G401 (cell line): ENCODE results near the gene DNAJC3. TPM values are rescaled to one million over a fixed set of nuclear protein-coding genes. Genes with fewer than 3 reads are reported as not detected.
"Not testable (repeated sequence)": the region's sequence is repeated elsewhere in the genome, so short reads cannot be mapped to it uniquely, and the experiment has no call there.

ENCODE experiments used
- DNase-seq: peaks from one replicate; pipeline ENCODE4 v3.0.0-alpha.2; 2015; ENCODE audit warnings: low spot score
- in situ Hi-C: cut with HindIII; loops from 2 replicates; pipeline ENCODE4 v1.10.0; 2016; ENCODE audit warnings: low sequenced_read_pairs, mixed read lengths
- total RNA-seq: library from RNA; depleted of rRNA; stranded (reverse); fragments of >200 nt; shearing (Covaris generic); gene quantifications from 2 replicates; pipeline ENCODE4 v1.2.3, GENCODE V29; 2014

DNAJC3 gene
- total RNA-seq, 1 experiment from 2014 or later: 27.9 TPM

DNA sequence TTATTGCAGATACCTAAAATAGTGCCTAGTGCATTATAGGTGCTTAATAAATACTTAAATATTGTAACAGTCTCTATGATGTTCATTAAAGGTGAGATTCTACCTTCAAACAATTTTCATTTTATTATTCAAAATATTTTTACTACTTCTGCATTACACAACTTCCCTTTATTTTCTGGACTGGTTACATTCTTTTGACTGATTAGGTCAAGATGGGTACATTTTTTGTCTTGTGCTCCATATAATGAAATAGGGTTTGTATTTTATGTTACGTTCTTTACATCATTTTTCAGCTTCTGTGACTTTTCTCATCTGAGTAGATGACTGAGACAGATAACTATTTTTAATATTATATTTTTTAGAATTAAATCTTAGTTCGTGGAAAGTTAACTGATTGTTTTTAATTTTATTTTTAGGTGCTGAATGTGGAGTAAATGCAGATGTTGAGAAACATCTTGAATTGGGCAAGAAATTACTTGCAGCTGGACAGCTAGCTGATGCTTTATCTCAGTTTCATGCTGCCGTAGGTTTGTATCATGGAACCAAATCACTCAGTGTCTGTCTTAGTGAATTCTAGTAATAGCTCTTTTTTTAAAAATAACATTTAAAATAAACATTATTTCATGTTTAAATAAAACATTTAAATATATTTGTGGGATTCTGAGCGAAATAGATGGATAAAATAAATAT is 32.0 kb downstream of the DNAJC3 start:
- DNase-seq: no peak
- in situ Hi-C loops: no loop called here

DNA sequence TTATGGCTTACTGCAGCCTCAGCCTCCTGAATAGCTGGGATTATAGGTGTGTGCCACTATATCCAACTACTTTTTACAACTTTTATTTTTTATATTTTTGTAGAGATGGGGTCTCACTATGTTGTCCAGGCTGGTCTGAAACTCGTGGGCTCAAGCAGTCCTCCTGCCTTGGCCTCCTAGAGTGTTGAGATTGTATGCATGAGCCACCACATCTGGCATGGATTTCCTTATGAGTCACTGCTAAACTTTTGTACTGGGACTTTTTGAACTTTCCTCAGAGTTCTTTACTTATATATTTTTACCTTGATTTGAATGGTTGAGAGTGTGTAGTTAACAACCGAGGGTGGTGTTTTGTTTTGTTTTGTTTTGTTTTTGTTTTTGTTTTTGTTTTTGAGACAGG is 33.4 kb downstream of the DNAJC3 start:
- in situ Hi-C loops: no loop called here
- no peak for DNase-seq

DNA sequence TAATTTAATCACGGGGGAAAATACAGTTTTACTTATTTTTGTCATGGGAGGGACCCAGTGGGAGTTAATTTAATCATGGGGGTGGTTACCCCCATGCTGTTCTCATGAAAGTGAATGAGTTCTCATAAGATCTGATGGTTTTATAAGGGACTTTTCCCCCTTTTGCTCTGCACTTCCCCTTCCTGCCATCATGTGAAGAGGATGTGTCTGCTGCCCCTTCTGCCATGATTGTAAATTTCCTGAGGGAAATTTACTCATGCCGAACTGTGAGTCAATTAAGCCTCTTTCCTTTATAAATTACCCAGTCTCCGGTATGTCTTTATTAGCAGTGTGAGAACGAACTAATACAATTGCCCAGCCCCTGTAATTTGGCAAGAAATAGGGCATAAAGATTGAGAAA is 35.9 kb downstream of the DNAJC3 start:
- in situ Hi-C loops, DNase-seq: not testable (repeated sequence)

DNA sequence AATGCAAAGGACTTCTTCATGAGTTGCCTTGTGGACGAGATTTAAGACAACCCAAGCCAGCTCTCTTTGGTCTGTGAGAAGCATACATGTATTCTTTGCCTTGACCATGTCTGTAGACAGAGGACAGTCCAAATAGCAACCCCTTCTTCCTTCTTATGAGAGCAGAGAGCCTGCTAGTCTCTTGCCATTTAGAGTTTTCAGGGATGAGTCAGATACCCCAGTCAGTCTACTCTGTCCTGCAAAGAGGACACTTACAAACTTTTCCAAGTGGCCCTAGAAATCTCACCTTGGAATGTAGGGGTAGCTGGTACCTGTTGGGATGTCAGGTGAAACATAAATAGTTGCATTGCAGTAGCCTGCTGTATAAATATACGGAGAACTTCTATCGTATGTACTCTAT is 36.7 kb downstream of the DNAJC3 start:
- in situ Hi-C loops: no loop called here
- no peak for DNase-seq

DNA sequence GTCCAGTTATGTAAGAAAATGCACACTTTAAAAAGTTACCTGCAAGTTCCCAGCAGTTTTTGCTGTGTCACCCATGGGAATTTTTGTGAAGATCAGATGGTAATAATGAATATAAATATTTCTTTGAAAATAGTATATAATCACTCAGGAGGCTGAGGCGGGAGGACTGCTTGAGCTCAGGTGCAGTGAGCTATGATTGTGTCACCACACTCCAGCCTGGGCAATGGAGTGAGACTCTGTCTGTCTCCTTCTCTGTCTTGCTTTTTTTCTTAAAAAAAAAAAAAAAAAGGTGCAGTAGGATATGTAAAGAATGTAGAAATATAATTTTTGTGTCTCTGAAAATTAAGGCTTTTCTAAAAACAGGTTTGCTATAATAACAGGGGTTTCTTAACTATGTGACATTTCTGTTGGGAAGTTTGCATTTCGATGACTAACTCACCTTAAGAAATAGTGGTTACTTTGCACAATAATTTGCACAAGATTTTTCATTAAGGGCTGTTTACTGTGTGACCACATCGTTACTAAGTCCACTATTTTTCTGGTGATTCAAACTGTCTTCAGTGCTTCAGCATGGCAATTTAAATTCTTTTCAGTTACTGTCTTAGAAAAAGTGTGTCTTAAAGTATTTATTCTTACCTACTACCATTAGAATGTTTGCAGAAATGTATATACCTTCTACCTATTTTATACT is 37.3 kb downstream of the DNAJC3 start:
- in situ Hi-C loops: no loop called here
- no peak for DNase-seq

DNA sequence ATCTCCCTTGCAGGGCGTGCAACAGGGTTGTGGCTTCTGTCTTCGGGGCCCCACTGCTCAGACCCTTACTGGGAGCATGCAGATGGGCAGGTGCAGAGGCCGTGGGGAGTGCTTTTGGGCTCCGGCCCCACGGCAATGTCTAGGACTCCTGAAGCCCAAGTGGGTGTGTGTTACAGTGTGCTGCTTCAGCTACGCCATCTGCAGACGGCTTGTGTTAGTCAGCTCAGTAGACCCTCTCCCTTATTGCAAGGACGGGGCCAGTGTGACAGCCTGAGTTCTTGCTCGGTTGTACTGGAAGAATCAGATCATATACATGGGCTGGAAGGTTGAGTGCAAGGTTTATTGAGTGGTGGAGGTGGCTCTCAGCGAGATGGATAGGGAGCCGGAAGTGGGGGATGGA is 39.3 kb downstream of the DNAJC3 start:
- no peak for DNase-seq
- in situ Hi-C loops: no loop called here

DNA sequence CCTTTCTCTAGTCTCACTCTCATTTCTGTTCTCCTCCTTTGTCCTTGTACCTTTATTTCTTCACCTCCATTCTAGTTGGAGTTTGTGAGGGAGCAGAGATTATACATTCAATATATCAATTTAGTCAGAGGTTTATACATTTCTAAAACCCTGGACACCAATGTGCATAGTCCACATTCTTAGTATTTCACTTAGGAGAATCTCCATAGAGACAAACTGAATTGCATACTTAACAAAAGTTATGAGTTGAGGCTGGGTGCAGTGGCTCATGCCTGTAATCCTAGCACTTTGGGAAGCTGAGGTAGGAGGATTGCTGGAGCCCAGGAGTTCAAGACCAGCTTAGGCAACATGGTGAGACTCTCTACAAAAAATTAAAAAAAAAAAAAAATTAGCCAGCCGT is 45.3 kb downstream of the DNAJC3 start:
- DNase-seq: no peak
- in situ Hi-C loops: no loop called here

DNA sequence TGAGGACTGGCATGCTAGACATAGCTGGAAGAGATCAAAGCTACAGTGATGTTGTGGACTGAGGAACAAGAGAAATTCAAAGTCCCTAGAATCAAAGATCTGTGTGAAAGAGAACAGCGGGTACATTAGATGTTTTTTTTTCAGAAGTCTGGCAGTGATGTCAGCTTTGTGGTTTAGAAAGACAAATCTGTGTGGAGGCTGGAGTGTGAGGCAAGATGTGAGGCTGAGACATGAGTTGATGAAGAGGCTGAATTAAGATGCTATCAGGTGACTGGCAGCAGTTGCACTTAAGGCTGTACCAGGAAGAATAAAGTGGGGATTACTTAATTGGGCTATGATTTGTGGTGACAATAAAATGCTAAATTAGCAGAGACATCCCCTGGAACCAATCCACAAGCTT is 46.5 kb downstream of the DNAJC3 start:
- in situ Hi-C loops: no loop called here
- no peak for DNase-seq

DNA sequence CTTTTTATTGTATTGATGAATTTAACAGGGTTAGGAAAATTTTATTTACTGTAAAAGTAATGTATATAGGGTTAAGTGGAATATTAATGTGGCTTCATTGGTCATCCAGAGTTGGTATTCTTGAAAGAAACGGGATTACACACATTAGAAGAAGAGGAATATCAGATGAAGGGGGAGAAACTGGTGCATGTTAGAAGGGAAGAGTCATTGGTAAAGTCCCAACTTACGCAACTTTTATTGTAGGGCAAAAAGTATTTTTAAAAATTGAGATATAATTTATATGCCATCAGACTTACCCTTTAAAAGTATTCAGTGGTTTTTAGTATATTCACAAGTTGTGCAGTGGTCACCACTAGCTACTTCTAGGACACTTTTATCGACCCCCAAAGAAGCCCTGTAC is 47.3 kb downstream of the DNAJC3 start:
- in situ Hi-C loops: no loop called here
- DNase-seq: no peak

DNA sequence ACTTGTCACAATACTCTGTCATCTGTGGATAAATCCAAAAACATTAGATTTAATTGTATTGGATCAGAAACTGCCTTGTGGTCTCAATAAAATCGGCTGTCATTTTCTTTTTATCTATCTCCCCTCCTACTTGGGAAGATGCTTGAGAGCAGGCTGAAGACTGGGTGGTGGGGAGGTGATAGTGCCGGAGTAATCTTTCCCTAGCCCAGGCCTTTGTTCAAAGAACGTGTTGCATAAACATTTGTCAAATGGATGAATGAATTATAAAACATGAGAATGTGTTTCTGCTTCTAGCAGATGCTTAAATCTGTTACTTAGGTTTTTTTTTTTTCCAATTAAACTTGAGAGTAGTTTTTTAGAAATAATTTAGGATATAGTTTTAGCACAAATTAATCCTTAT is 49.9 kb downstream of the DNAJC3 start:
- in situ Hi-C loops: no loop called here
- DNase-seq: no peak

DNA sequence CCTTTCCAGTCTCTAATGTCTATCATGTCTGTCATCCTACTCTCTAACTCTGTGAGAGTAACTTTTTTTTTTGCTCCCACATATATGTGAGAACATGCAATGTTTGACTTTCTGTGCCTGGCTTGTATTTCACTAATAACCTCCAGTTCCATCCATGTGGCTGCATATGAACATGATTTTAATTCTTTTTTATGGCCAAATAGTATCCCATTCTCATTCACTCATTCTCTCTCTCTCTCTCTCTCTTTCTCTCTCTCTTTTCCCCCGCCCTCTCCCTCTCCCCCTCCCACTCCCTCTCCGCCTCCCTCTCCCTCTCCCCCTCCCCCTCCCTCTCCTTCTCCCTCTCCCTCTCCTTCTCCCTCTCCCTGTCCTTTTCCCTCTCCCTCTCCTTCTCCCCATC is 52.0 kb downstream of the DNAJC3 start:
- in situ Hi-C loops: no loop called here

DNA sequence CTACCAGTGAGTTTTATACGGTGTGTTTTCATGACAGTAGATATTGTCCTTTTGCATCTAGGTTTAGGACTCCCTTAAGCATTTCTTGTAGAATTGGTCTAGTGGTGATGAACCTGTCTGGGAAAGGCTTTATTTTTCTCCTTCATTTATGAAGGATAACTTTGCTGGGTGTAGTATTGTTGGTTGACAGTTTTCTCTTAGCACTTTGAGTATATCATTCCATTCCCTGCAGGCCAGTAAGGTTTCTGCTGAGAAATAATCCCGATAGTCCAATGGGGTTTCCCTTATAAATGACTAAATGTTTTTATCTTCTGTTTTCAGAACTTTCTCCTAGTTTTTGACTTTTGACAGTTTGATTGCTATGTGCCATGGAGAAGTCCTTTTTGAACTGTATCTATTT is 57.2 kb downstream of the DNAJC3 start:
- in situ Hi-C loops: no loop called here
- no peak for DNase-seq

More for the DNA sequence above, 52.0 kb downstream of the DNAJC3 start:
- no peak for DNase-seq

DNA sequence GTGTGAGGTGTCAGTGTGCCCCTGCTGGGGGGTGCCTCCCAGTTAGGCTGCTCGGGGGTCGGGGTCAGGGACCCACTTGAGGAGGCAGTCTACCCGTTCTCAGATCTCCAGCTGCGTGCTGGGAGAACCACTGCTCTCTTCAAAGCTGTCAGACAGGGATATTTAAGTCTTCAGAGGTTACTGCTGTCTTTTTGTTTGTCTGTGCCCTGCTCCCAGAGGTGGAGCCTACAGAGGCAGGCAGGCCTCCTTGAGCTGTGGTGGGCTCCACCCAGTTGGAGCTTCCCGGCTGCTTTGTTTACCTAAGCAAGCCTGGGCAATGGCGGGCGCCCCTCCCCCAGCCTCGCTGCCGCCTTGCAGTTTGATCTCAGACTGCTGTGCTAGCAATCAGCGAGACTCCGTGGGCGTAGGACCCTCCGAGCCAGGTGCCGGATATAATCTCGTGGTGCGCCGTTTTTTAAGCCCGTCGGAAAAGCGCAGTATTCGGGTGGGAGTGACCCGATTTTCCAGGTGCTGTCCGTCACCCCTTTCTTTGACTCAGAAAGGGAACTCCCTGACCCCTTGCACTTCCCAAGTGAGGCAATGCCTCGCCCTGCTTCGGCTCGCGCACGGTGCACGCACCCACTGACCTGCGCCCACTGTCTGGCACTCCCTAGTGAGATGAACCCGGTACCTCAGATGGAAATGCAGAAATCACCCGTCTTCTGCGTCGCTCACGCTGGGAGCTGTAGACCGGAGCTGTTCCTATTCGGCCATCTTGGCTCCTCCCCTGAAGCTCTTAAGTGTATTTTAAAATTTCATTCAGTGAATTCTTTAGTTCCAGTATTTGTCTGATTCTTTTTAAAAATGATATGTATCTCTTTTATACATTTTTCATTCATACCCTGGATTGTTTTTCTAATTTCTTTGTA is 63.4 kb downstream of the DNAJC3 start:
- in situ Hi-C loops, DNase-seq: not testable (repeated sequence)

DNA sequence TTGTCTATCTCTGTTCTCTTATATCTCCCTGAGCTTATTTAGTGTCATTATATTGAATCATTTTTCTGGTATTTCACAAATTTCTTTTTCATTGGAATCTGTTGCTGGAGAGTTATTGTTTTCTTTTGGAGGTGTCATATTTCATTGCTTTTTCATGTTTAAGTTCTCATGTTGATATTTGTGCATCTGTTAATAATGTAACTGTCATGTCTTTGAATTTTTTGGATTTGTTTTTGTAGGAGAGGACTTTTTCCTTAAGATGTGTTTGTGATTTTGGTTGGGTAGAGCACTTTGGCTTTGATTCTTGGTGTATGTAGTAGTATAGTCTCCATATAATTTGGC is 64.0 kb downstream of the DNAJC3 start:
- in situ Hi-C loops: no loop called here
- DNase-seq: no peak

DNA sequence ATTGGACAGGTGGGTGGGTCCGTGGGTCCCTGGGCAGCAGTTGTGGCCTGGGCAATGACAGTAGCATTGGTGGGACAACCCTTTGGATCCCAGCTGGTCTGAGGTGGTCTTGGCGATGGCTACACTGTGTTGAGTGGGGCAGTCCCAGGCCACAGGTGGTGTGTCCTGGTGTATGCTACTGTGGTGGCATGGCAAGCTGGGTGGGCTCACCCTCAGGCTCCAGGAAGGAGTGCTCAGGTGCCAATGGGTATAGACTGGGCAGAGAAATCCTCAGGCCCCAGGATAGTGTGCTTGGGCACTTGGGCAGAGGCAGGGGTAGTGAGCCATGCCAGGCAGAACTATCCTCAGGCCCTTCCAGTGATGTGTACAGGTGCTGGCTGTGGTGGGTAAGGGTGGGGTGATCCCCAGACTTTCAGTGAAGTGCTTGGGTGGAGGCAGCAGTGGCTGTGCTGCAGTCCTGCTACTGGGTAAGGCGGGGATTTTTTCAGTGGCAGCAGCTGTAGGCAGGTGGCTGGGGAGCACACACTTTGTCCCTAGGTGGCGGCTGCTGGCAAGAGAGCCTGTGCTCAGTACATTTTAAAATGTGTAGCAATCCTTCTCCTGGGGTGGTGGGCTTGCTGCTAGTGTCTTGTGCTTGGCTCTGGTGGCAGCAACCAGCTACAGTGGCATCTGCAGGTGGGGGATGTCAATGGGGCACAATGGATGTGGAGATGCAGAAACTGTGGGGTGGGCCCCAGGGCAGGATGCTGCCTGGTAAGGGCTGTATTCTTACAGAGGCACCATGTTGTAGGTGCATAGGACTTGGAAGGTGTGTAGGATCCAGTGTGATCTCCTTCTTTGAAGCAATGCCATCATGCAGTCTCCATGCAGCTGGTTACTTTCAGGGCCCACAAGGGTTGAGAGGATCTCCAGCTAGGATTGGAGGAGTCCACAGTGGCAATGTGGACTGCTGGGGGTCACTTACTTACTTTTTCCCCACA is 64.9 kb downstream of the DNAJC3 start:
- DNase-seq: no peak
- in situ Hi-C loops: no loop called here

DNA sequence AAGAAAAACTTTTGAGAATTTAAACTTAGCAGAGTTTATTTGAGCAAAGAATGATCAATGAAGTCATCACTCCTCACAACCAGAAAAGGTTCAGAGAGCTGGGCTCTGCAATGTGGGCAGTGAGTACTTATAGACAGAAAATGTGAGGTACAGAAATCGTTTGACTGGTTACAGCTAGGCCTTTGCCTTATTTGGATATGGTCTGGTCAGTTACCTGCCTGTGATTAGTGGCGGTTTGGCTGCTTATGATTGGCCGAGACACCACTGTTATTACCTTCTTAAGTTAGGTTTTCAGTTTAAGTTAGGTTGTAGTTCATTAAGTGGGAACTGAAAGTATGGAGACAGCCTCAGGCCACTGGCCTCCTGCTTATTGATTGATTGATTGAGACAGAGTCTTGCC is 66.3 kb downstream of the DNAJC3 start:
- DNase-seq: no peak
- in situ Hi-C loops: no loop called here

DNA sequence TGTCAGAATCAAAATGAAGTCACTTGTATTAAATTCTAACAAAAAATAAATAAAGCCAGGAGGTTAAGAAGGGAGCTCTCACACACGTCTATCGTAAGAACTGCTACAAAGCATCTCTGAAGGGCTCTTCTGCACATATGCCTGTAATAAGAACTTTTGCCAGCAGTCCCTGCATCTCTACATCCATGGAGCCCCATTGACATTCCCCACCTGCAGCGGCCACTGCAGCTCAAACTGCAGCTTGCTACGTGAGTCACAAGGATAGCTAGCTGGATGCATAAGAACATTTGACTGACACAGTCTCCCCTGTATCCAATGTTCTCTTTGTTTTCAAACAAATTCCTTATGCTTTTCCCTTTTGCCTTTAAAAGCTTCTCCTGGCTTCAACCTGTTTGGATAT is 68.3 kb downstream of the DNAJC3 start:
- no peak for DNase-seq

DNA sequence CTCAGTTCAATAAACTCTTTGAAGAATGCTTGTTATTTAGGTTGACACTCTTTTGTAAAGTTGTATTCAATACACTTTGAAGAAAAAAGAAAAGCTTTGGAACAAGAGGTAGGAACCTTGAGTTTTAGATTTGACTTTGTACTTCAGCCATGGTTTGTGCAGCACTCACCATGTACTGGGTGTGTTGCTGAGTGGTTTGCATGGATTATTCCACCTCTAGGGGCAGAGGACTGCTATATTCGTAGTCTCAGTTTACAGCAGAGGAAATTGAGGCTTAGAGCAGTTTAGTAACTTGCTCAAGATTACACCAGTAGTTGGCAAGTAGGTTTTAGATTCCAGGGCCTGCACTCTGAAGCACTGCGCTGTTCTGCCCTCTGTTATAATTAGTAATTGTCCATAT is 68.8 kb downstream of the DNAJC3 start:
- no peak for DNase-seq
- in situ Hi-C loops: no loop called here

More for the DNA sequence above, 68.3 kb downstream of the DNAJC3 start:
- in situ Hi-C loops: no loop called here

DNA sequence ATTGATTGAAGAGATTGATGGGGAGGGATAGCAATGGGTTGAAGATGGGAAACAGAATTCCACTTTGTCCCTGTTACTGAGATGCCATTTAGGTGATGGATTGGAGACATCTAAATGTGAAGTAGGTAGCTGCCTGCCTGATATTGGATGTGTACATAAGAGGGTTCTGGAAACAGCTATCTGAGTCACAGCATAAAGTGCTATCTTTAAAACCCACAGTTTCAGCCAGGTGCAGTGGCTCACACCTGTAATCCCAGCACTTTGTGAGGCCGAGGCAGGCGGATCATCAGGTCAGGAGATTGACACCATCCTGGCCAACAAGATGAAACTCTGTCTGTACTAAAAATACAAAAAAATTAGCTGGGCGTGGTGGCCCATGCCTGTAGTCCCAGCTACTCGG is 72.6 kb downstream of the DNAJC3 start:
- in situ Hi-C loops: no loop called here
- DNase-seq: no peak
